RWPE1 (cell line): Measurements from ENCODE around the gene SLIT3.

Source experiments
- CTCF ChIA-PET: fragments of 350-600 bp; sonication (Branson Sonifier 250); formaldehyde crosslinking; extraction: SDS; loops from one replicate; lab custom pipeline; 2021; lab: Yijun Ruan, JAX
- POLR2A ChIA-PET: fragments of 400-600 bp; formaldehyde crosslinking; extraction: SDS; loops from one replicate; lab custom pipeline; 2020; ENCODE audit warnings: antibody characterized with exemption; ENCODE audit not compliant: low non-redundant PET; lab: Yijun Ruan, JAX
- DNase-seq: peaks from one replicate; pipeline ENCODE4 v3.0.0; 2012; ENCODE audit warnings: low spot score
- H3K27ac ChIP-seq: fragments of 450-650 bp; 2 replicates; pipeline ENCODE4 v1.5.1; 2017
- TF ChIP-seq, protein P1 (sequence below): fragments of 450-650 bp; conservative IDR thresholded peaks from 2 replicates; pipeline ENCODE4 v1.5.1; 2017; ENCODE audit warnings: low read depth, mild to moderate bottlenecking

The SLIT3 gene

DNA sequence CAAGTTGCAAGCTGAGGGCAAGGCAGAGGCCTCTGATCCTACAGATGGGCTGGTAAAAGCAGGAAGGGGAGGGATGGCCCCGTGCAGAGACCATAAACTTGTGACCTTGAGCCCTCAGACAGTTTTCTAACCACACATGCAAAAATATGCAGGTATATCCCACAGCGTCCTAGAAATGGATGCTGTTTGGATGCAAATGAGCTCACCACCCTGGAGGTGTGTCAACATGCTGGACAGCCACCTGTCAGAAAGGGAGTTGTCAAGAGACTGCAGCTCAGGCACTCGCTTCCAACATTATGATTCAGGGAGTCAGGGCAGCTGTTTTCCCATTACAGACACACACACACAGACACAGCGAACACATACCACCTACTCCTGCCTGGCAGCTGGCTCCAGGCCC, 624.4 kb downstream of the SLIT3 start:
- H3K27ac ChIP-seq = no peak overlapping the region
- no peak for DNase-seq
- ChIA-PET POLR2A (no interaction called here), CTCF (no interaction called here)
- TF ChIP-seq, protein P1, sequence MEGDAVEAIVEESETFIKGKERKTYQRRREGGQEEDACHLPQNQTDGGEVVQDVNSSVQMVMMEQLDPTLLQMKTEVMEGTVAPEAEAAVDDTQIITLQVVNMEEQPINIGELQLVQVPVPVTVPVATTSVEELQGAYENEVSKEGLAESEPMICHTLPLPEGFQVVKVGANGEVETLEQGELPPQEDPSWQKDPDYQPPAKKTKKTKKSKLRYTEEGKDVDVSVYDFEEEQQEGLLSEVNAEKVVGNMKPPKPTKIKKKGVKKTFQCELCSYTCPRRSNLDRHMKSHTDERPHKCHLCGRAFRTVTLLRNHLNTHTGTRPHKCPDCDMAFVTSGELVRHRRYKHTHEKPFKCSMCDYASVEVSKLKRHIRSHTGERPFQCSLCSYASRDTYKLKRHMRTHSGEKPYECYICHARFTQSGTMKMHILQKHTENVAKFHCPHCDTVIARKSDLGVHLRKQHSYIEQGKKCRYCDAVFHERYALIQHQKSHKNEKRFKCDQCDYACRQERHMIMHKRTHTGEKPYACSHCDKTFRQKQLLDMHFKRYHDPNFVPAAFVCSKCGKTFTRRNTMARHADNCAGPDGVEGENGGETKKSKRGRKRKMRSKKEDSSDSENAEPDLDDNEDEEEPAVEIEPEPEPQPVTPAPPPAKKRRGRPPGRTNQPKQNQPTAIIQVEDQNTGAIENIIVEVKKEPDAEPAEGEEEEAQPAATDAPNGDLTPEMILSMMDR = no peak

DNA sequence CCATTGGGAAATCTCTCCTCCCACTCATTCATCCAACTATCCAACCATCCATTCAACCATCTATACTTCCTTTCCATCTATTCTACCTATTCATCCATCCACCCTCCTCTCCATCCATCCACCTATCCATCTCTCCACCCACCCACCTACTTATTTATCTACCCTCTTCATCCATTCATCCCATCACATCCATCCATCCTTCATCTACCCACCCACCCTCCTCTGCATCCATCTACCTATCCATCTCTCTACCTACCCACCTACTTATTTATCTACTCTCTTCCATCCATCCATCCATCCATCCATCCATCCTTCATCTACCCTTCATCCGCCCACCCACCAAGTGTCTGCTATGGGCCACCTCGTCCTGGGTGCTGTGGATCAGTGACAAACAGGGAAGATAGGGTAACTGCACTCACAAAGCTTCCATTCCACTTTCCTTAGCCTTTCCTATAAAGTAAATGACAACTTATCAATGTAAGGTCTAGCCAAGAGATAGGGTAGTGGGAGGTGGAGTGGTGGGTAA, 625.0 kb downstream of the SLIT3 start:
- CTCF ChIA-PET = no interaction called here

DNA sequence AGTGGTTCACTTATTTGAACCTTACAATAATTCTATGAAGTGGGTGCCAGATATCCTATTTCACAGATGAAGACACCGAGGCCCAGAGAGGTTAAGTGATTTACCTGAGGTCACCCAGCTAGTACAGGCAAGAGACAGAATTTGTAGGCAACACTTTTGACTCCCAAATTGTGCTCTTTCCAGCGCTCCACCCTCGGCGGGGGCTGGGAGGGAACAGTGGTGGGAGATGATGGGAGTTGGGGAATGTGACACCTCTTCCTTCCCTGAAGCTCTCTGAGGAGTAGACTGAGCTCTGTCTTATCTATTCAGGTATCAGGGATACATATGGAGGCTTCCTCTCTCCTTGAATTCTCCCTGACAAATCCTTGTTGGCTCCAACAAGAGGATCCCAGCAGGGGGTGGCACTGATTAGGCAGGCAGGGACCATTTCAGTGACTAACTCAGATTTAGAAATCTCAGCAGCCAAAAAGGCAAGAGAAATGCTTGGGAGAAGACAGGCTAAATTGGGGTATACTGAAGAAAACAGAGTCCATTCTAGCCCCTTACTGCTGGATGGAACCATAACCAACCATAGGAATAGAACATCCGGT, 626.0 kb downstream of the SLIT3 start:
- ChIA-PET POLR2A (no interaction called here), CTCF (interaction anchor here (0.7 kb wide), 1 partner anchor 651 kb away, joined by 3 read pairs; no protein-coding TSS in a partner anchor)
- TF ChIP-seq, protein P1 = no peak

More for the DNA sequence above, 625.0 kb downstream of the SLIT3 start:
- DNase-seq = no peak
- POLR2A ChIA-PET = no interaction called here
- TF ChIP-seq, protein P1 = no peak
- no peak overlapping the region for H3K27ac ChIP-seq

DNA sequence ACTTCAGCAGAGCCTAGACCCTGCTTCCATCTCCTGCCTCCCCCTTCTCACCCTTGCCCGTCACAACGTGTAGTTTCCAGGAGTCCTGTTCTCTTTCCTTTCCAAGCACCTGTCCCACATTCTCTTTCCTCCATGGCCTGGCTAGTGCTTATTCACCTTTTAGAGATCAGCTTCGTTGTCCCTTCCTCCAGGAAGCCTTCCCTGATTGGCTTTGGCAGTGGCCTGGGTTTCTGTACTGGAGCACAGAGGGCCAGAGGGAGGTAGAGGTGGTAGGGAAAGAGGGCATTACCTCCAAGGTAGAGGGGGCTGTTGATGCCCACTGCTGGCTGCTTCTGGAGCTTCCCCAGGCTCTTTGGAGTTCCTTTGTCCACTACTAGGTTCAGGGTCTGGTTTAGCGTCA, 628.1 kb downstream of the SLIT3 start:
- no peak overlapping the region for H3K27ac ChIP-seq
- TF ChIP-seq, protein P1 = no peak
- ChIA-PET POLR2A (no interaction called here), CTCF (no interaction called here)
- no peak for DNase-seq

More for the DNA sequence above, 626.0 kb downstream of the SLIT3 start:
- no peak for DNase-seq
- no peak overlapping the region for H3K27ac ChIP-seq

DNA sequence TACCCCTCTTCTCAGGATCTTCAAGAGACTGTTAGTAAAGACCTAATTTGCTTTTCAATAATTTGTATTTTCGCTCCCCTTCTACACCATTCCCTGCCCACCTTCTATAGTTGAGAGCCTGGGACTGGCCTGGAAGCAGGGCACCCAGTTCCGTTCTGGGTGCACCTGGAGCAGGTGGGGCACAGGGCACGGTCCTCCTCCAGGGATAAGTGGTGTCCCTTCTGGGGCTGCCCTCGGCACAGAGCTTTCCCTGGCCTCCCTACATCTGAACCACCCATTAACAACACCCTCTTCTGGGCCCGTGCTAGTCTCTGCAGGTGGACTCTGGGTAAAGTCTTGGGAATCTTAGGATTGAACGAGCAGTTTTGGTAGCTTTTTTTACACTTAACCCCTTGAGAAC, 628.9 kb downstream of the SLIT3 start:
- H3K27ac ChIP-seq = no peak overlapping the region
- DNase-seq = no peak
- ChIA-PET POLR2A (no interaction called here), CTCF (interaction anchor here (0.6 kb wide), 1 partner anchor 137 kb away, joined by 3 read pairs; no protein-coding TSS in a partner anchor)
- TF ChIP-seq, protein P1 = no peak

DNA sequence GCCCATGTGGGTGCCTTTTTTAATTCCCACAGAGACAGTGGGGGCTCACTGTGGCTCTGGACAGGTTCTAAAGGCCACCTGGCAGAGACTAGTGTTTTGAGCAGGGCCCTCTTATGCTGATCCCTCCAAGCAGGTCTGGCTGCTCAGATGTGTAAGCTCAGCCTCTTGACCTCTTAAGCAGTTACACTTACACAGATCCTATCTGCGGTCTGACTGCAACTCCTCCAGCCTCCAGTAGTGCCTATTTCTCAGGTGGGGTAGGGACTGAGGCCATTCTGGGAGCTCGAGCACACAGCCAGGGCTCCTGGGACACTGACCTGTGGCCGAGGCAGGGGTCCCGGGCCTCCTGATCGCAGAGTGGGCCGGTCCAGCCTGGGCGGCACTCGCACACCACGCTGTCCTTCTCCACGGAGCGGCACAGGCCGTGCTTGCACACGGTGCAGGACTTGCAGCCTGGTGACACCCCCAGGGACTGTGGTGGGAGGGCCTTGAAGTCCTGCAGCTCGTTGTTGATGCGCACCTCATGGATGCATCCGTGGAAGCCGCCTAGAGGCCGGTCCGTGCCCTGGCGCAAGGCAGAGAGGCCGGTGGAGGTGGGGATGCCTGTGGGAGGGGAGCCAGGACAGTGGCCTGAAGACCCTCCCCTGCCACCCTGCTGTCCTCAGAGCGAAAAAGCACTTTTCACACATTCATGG, 629.9 kb downstream of the SLIT3 start:
- TF ChIP-seq, protein P1 = no peak
- no peak for DNase-seq
- POLR2A ChIA-PET = no interaction called here
- CTCF ChIA-PET = interaction anchor here (0.6 kb wide), 1 partner anchor 618 kb away, joined by 3 read pairs; no protein-coding TSS in a partner anchor
- H3K27ac ChIP-seq = no peak overlapping the region
